ENCODE results near the gene SYNE1. TPM values are rescaled to one million over a fixed set of nuclear protein-coding genes. Genes with fewer than 3 reads are reported as not detected.

The SYNE1 gene
- polyA plus RNA-seq, 2 of the 4 experiments (the other 2 are of a cell fraction): 10.5 to 28.5 TPM

GRCh38 chr6:152426276-152426675 is 210.9 kb downstream of the SYNE1 start:
- CTCF ChIA-PET: no interaction called here

GRCh38 chr6:152423216-152424103 is 213.7 kb downstream of the SYNE1 start:
- no peak for TF ChIP-seq ZNF302 (CRISPR knock-in tag; IDR thresholded peaks at IDR 0.05)
- no peak for TF ChIP-seq FOSB (CRISPR knock-in tag; IDR thresholded peaks at IDR 0.05)
- no peak for TF ChIP-seq HES2 (IDR thresholded peaks at IDR 0.05)
- TF ChIP-seq, protein P1, sequence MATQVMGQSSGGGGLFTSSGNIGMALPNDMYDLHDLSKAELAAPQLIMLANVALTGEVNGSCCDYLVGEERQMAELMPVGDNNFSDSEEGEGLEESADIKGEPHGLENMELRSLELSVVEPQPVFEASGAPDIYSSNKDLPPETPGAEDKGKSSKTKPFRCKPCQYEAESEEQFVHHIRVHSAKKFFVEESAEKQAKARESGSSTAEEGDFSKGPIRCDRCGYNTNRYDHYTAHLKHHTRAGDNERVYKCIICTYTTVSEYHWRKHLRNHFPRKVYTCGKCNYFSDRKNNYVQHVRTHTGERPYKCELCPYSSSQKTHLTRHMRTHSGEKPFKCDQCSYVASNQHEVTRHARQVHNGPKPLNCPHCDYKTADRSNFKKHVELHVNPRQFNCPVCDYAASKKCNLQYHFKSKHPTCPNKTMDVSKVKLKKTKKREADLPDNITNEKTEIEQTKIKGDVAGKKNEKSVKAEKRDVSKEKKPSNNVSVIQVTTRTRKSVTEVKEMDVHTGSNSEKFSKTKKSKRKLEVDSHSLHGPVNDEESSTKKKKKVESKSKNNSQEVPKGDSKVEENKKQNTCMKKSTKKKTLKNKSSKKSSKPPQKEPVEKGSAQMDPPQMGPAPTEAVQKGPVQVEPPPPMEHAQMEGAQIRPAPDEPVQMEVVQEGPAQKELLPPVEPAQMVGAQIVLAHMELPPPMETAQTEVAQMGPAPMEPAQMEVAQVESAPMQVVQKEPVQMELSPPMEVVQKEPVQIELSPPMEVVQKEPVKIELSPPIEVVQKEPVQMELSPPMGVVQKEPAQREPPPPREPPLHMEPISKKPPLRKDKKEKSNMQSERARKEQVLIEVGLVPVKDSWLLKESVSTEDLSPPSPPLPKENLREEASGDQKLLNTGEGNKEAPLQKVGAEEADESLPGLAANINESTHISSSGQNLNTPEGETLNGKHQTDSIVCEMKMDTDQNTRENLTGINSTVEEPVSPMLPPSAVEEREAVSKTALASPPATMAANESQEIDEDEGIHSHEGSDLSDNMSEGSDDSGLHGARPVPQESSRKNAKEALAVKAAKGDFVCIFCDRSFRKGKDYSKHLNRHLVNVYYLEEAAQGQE (IDR thresholded peaks at IDR 0.05): no peak
- TF ChIP-seq USF2 (IDR thresholded peaks at IDR 0.05): no peak
- no peak for TF ChIP-seq ZSCAN20 (CRISPR knock-in tag; IDR thresholded peaks at IDR 0.05)
- TF ChIP-seq MAZ (IDR thresholded peaks at IDR 0.05; ENCODE audit: borderline replicate concordance, low read depth, low read length): no peak
- TF ChIP-seq JUN (IDR thresholded peaks at IDR 0.05): no peak
- no peak for TF ChIP-seq ATOH8 (CRISPR knock-in tag; IDR thresholded peaks at IDR 0.05; ENCODE audit: low read depth)
- TF ChIP-seq HDAC2 (IDR thresholded peaks at IDR 0.05): no peak
- no peak for TF ChIP-seq FOSL2 (IDR thresholded peaks at IDR 0.05)
- no peak for TF ChIP-seq FOSL2 (CRISPR knock-in tag; IDR thresholded peaks at IDR 0.05)
- no peak for TF ChIP-seq ZC3H11A (IDR thresholded peaks at IDR 0.05)
- TF ChIP-seq CEBPB (IDR thresholded peaks at IDR 0.05): no peak
- DNase-seq (ENCODE audit: low read depth in 1 of 2, low spot score in 1 of 2) (no peak), FAIRE-seq (no peak), ATAC-seq (no peak)
- Histone ChIP-seq H3K27ac (no peak overlapping the region), H3K9me3 (no peaks in the 10 kb centered on the region), H3K4me3 (no peak overlapping the region), H3K4me1 (no peaks in the 10 kb centered on the region), H3K4me2 (no peak overlapping the region)
- ChIA-PET POLR2A (no interaction called here), CTCF (interaction anchor here (1.4 kb wide), 1 partner anchor 13 kb away, joined by 3 read pairs; no protein-coding TSS in a partner anchor)
- WGBS (ENCODE audit: missing lambda C conversion rate): 76% methylated on average over 3 of the region's 3 CpGs

More at GRCh38 chr6:152426276-152426675, 210.9 kb downstream of the SYNE1 start:
- Histone ChIP-seq H3K27ac (no peak overlapping the region), H3K9me3 (no peaks in the 10 kb centered on the region), H3K4me3 (no peak overlapping the region), H3K4me1 (no peaks in the 10 kb centered on the region), H3K4me2 (no peak overlapping the region)
- POLR2A ChIA-PET: no interaction called here
- TF ChIP-seq RFX5 (IDR thresholded peaks at IDR 0.05): no peak
- TF ChIP-seq CBX2 (IDR thresholded peaks at IDR 0.05; ENCODE audit: borderline replicate concordance, low read depth): no peak
- TF ChIP-seq, protein P2, sequence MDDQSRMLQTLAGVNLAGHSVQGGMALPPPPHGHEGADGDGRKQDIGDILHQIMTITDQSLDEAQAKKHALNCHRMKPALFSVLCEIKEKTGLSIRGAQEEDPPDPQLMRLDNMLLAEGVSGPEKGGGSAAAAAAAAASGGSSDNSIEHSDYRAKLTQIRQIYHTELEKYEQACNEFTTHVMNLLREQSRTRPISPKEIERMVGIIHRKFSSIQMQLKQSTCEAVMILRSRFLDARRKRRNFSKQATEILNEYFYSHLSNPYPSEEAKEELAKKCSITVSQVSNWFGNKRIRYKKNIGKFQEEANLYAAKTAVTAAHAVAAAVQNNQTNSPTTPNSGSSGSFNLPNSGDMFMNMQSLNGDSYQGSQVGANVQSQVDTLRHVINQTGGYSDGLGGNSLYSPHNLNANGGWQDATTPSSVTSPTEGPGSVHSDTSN (IDR thresholded peaks at IDR 0.05): no peak
- TF ChIP-seq, protein P3, sequence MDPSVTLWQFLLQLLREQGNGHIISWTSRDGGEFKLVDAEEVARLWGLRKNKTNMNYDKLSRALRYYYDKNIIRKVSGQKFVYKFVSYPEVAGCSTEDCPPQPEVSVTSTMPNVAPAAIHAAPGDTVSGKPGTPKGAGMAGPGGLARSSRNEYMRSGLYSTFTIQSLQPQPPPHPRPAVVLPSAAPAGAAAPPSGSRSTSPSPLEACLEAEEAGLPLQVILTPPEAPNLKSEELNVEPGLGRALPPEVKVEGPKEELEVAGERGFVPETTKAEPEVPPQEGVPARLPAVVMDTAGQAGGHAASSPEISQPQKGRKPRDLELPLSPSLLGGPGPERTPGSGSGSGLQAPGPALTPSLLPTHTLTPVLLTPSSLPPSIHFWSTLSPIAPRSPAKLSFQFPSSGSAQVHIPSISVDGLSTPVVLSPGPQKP (IDR thresholded peaks at IDR 0.05; ENCODE audit: low read depth, low read length): no peak
- TF ChIP-seq HMGXB4 (CRISPR knock-in tag; IDR thresholded peaks at IDR 0.05; ENCODE audit: borderline replicate concordance): no peak
- no peak for TF ChIP-seq TP53 (CRISPR knock-in tag; IDR thresholded peaks at IDR 0.05)
- WGBS (ENCODE audit: missing lambda C conversion rate): 81% methylated on average over 6 of the region's 6 CpGs
- FAIRE-seq: no peak
- no peak; a peak in 1 of 6 replicates for ATAC-seq
- no peak for DNase-seq (ENCODE audit: low read depth in 1 of 2, low spot score in 1 of 2)

All from A549 (cell line).